GM19099 (cell line): Measurements from ENCODE around the gene PHKB.

ENCODE experiments used
- POLR2A ChIP-seq: IDR thresholded peaks from 3 replicates; pipeline ENCODE4 v1.6.1; 2011; ENCODE audit warnings: low read depth; ENCODE audit not compliant: insufficient read length; ENCODE audit errors: extremely low read depth

Gene PHKB

DNA sequence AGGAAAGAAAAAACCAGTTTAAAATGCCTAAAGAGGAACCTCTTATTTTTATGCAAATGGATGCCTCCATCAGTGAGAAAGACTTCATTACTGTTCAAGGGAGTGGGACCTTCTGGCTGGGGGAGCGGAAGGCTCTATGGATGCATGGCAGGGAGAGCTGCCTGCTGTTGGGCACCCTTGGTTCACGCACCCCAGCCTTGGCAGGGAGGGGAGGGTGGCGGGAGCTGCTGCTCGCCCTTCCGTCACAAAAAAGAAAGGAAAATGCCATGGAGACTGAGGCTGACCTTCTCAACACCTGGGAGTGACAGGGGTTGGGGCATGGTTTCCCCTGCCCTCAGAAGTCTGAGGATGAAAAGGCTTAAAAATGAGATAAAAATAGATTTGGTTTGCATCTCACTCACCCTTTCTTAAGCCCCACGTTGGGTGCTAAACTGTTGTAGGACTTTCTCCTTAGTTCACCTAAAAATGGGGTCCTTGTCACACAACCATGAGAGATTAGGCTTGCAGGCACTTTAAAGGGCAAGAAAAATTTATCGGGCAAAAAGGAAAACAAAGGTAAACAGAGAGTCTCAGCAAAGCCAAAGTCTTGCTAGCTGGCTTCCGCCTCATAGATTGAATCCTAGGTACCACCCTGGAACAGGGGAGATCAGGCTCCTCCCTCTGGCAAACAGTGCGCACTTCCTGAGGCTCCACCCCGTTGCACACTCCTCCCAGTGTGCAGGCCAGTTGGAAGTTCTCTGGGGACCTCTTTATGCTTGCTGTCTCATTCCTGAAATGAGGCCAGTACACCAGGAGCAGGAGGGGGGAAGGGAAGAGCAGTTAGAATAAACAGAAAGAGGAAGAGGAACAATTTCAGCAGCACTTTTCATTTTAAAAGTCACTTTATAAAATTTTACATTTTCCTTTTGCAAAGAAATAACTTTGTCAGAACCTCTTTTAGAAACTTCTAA lies 31.6 kb downstream of the PHKB start:
- TF ChIP-seq POLR2A = peak; percentile 68

DNA sequence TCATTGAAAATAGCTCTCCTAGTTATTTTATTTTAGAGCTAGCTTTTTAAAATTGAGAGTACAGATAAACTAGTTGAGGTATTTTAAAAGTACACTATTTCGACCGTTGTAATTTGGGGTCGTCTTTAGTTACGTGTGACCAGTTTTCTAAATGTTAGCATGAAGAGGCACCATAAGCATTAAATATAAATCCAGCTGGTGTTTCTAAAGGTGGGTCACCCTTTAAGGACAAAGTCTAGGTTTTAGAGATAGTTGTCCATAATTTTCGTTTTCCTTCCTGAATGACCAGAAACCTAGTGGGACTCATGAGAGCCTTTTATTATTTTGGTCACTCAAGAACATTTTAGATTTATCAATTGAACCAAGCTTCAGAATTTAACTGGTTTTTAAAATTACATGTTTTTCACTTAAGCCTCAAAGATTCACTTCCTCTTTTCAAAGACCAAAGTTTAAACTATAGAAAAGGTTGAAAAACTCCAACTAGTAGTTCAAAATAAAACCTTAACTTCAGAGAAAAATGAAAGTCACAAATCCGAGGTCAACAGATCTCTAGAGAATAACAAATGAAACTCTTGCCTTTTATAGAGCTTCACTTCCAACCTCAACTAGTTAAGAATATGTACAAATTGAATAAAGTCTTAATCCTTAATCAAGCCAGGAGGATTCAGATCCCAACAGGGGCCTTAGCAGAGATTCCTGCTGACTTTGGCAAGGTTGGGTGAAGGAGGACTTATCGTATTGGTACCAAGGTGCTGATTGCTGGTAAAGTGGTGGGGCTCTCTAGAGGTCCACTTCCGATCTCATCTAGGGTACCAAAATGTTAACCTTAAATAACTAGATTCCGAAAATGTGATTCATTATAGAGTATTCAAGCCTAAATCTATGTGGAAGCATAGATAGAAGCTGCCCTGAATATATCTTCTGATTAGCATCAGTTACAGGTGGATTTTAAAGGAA lies 32.5 kb downstream of the PHKB start:
- TF ChIP-seq POLR2A = no peak

DNA sequence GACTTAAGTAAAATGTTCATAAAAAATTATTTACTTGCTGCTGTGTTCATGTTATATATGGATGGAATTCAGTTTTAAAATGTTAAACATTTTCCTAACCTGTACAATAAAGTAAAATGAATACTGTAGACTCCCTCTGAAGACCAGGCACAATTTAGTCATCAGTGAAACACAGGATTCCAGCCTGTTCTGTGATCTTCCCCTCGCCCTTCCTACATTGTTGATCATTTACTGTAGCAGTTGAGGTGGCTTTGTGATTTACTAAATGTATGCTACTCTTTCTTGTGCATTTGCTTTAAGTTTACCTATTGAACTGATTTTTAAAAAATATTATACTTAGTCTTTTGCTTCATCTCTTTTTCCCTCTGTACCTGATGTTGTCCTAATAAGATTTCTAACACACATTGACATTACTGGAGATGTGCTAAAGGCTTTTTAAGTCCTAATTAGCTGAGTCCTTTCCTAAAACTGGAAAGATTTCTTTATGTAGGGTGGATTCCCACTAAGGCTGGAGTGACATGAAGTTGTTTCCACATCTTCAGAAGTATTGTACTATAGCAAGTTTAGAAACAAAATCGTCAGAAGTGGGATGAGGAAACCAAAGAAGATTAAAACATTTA lies 38.1 kb downstream of the PHKB start:
- no peak for TF ChIP-seq POLR2A

DNA sequence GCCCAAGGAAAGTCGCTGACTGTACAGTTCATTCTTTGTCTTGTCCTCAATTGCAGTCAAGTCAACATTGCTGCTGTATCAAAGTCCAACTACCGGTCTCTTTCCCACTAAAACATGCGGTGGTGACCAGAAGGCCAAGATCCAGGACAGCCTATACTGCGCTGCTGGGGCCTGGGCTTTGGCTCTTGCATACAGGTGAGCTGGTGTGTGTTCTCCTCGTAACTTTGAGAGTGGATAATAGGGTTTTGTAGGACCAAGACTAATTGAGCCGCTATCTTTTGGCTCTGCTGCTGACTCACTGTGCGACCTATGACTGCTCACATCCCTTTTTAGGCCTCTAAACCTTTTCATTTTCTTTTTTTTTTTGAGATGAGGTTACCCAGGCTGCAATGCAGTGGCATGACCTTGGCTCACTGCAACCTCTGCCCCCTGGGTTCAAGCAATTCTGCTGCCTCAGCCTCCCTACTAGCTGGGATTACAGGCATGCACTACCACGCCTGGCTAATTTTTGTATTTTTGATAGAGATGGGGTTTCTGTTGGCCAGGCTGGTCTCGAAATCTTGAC lies 38.7 kb downstream of the PHKB start:
- TF ChIP-seq POLR2A = no peak

DNA sequence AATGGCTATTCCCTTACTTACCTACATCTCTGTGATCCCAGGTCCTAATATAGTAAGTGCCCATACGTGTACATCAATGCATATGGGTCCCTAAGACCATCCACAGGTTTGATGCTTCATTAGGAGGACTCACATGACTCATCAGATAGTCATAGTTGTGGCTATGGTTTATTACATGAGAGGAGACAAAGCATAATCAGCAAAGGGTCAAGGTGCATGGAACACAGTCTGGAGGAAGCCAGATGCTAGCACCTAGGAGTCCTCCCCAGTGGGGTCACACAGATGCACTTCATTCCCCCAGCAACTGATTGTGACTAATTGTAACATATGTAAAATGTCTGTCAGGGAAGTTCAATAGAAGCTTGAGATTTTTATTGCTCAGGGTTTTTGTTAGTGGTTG lies 42.8 kb downstream of the PHKB start:
- no peak for TF ChIP-seq POLR2A

DNA sequence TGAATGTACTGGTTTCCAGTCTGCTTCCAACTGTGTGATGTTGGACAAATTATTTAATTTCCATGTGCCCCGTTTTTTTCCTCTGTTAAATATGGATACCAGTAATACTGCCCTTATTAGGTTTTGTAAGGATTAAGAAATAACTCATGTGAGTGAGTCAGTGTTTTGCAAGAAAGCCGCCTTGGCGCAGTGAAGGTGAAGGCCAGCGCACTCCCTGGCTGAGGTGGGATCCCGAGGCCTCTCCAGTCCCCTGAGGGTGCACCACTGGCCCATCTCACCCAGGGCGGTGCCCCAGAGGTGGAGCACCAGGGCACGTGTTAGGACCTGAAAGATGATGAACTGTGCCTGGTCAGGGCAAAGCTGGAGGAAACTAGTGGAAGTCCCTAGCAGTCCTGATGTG lies 43.5 kb downstream of the PHKB start:
- no peak for TF ChIP-seq POLR2A

DNA sequence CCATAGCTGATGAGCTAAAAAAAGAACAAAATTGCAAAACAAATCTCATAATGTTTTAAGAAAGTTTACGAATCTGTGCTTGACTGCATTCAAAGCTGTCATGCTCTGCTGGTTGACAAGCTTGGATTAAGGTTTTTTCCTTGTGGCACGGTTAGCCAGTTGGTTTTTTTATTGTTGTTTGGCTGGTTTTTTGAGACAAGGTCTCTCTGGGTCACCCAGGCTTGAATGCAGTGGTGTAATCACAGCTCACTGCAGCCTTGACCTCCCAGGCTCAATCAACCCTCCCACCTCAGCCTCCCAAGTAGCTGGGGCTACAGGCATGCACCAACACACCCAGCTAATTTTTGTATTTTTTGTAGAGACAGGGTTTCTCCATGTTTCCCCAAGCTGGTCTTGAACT lies 45.7 kb downstream of the PHKB start:
- no peak for TF ChIP-seq POLR2A

DNA sequence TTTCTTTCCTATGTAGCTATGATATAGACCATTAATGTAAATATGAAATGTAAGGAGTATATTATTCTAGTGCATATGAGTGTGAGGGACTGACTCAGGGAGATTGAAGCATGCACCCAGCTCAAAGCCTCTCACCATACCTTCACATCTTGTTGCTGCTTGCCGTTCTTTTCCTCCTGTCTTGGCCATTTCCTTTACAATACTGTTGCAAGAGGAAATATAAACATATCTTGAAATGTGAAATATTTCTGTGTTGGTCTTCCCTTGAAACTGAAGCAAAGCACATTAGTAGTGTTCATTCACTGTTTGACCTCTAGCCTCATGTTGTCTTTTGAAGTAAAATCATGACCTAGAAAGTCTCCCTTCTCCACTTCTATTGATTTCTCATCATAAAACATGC lies 46.6 kb downstream of the PHKB start:
- TF ChIP-seq POLR2A = no peak

DNA sequence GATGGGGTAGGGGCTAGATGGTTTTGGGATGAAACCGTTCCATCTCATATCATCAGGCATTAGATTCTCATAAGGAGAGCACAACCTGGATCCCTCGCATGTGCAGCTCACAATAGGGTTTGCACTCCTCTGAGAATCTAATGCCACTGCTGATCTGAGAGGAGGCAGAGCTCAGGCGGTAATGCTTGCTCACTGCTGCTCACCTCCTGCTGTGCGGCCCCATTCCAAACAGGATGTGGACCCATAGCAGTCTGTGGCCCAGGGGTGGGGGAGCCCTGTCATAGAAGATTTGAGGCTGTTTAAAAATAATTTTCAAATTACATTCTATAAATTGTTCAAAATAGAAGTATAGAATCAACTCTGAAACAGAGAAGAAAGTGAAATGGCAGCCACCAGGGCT lies 50.8 kb downstream of the PHKB start:
- no peak for TF ChIP-seq POLR2A

DNA sequence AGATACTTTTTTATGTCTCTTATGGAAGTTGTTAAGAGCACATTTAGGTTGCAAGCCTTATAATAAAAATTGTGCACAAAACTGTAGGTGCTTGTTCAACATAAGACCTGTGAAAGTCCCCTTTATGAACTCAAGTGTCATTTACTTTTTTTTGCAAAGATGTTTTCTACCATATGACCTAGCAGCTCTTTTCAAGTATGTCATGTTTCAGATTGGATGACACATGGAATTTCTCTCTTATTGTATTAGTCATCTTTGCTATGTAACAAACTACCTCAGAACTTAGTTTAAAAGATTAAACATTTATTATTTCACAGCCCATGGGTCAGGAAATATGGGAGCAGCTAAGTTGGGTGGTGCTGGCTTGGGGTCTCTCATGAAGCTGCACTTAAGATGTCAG lies 57.9 kb downstream of the PHKB start:
- TF ChIP-seq POLR2A = no peak

DNA sequence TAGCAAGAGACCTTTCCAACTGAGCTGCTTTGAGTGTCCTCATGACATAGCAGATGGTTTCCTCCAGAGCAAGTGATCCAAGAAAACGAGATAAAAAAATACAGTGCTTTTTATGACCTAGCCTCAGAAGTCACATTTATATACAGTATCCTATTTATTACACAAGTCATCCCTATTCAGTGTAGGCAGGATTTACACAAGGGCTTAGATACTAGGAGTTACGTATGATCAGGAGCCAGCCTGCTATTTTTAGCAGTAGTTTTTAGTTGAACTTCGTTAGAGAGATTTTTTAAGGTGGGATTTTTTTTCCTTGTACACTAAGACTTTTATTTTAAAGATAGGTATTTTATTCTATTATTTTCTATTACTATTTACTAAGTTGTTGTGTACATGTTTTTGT lies 58.4 kb downstream of the PHKB start:
- TF ChIP-seq POLR2A = no peak

DNA sequence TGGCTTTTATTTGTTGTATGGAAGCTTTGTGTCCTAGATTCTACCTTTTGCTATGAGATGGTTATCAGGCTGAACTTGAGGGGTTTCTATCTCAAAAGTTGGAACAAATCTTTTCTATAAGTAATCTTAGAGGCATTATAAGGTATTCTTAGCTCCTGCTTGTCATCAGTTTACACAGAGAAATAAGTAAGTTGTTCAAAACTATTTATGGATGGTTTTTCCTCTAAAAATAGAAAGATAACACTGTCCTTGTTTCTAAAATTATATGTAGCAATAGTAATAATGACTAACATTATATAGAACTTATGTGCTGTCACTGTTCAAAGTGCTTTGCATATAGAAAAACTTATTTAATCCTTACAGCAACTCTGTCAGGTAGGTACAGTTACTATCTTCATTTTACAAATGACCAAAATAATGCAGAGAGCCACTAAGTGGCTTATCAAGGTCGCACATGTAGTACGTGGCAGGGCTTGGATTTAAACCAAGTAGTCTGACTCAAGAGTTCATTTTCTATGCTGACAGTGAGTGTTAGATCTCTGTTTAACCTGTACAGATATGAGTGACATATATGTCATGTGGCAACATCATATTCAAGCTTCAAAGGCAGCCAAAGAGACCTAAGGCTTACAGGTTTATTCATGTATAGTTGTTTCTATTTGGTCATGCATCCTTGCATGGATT lies 59.0 kb downstream of the PHKB start:
- no peak for TF ChIP-seq POLR2A

DNA sequence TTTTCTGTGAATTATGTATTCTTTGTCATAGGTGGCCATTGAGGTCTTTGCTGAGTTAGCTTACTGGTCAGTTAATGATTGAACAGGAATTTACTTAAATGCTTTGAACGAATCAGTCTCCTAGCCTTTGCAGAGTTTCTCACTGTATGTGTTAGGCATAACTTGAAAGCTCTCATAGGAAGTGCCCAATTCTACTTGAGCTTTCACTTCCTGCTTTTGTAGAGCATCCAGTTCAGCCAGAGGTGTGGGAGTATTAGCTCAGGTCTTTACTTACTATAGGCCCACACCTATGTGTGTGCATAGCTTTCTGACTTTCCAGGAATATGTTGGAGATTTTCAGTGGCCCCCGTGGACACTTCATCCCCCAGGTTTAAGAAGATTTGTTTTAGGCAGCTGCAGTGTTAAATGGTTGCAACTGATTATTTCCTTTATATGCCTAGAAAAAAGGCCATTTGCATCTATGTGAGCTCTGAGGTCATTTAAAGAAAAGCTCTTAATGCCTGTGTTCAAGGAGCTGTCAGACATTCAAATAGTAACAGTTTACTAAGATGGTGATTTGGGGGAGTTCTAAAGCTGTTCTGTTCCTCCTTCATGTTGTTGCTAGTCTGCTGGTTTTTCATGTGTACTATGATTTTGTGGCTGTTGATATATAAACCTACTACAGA lies 62.3 kb downstream of the PHKB start:
- no peak for TF ChIP-seq POLR2A

DNA sequence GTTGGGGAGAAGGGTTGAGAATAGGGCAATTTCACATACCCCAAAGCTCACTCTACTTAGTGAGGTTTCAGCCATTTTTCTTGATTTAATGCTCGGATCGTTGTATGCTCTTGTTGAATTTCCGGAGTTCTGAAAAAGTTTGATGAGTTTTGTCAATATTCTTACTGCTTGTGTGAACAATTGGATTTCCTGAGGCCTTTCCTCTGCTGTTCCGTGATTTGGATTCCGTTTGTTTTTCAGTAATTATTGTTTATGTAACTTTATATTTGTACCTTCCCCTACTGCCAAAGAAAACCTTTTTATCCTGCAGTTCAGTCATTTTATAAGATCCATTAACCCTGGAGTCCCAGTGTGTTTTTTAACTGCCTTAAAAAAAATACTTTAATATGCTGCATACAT lies 62.9 kb downstream of the PHKB start:
- no peak for TF ChIP-seq POLR2A
